Measurements from ENCODE around the gene UTP4.

Gene UTP4

DNA sequence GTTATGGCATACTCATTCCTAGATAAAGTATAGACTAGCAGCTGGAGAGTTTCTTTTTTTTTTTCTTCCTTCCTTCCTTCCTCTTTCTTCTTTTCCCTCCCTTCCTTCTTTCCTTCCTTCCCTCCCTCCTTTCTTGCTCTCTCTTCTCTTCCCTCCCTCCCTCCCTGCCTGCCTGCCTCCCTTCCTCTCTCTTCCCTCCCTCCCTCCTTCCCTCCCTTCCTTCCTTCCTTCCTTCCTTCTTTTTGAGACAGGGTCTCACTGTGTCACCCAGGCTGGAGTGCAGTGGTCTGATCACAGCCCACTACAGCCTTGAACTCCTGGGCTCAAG, 47.5 kb downstream of the UTP4 start:
- DNase-seq, result no peak

DNA sequence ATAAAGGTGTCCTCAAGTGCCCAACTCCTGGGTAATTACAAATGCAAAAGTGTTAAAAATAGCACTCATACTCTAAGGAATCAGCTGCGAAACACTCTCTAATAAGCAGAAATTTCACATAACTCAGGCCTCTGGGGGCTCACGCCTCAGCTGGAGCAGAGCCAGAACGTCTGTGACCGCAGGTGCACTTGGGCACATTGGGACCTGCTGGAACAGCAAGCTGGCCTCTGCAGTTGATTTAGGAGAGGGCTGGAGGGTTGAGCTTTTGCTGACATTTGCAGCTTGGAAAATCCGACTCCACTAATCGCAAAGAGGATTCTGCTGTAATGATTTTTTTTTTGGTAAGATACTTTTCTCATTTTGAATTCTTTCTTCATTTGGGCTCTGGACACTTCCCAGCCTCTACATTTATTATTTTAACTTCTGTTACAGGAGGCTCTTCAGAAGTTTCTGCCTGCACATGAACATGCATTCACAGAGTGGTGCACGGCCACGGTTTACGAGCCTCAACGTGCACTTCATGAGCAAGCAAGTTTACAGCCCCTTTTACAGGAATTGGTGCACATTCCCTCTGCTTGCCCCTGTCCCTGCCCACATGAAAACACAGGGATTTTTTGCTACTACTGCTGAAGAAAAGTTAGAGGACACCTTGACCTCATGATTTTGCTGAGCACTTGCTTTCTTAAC, 50.4 kb downstream of the UTP4 start:
- DNase-seq, result no peak

DNA sequence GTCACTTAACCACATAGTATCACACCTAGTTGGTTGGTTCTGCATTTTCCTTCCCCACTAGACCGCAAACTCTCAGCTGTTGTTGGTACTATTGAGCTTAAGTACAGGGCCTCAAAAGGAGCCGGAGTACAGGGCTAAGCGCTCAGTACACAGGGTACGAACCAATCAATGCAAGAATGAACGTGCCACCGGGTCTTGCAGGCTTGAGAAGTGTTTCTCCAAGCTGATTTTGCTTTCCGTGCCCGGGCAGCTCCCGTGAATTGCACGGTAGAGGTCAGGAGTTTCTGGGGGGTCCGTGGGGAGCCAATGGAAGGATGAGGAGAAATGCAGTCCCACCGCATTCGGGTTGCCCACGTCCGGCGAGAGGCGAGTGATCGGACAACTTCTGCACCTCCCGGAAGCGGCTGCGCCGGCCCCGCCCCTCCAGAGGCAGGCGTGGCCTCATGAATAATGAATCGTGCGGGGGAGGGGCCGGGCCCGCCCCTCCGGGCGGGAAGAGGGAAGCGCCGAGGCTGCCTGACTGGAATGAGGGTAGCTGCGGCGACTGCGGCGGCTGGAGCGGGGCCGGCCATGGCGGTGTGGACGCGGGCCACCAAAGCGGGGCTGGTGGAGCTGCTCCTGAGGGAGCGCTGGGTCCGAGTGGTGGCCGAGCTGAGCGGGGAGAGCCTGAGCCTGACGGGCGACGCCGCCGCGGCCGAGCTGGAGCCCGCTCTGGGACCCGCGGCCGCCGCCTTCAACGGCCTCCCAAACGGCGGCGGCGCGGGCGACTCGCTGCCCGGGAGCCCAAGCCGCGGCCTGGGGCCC, 54.4 kb downstream of the UTP4 start, which contains the start of gene SNTB2:
Gene SNTB2 (plus strand): TSS at position 523 of the 804 bp plus-strand sequence. CDS start 3 bp downstream, at position 526.
- DNase-seq, result peak; percentile 69

DNA sequence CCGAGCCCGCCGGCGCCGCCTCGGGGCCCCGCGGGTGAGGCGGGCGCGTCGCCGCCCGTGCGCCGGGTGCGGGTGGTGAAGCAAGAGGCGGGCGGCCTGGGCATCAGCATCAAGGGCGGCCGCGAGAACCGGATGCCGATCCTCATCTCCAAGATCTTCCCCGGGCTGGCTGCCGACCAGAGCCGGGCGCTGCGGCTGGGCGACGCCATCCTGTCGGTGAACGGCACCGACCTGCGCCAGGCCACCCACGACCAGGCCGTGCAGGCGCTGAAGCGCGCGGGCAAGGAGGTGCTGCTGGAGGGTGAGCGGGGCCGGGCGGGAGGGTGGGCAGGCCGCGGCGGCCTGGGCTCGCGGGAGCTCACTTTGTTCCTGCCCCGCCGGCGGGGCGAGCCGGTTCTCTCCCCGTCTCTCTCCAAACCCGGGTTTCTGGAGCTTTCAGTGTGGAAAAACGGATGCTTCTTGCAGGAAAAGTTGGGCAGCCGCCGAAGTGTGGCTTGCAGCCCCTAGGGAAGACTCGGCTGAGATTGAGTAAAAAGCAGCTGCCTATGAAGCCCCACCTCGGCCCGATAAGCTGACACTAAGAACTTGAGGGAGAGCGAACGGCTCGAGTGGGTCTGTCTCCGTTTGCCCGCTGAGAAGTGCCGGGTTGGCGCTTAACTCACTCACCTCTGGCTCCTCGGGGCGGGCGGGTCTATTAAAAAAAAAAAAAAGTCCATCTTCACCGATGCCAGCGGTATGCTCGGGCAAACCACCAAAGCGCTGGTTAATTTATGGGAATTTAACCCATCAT, 55.2 kb downstream of the UTP4 start:
- no peak for DNase-seq

DNA sequence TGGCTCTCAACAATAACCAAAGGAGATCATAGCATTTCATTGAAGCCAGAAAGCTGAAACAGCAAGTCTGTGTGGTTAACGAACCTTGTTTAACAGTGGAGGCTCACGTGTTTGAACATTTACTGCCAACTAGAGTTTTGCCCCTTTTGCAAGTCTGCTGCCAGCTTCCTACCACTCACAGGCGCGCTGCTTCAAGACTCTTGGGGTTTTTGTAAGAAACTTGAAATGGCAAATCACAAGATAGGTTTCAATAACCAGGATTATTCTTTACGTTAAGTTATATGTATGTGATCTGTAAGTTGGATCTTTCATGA, 55.7 kb downstream of the UTP4 start:
- no peak for DNase-seq

DNA sequence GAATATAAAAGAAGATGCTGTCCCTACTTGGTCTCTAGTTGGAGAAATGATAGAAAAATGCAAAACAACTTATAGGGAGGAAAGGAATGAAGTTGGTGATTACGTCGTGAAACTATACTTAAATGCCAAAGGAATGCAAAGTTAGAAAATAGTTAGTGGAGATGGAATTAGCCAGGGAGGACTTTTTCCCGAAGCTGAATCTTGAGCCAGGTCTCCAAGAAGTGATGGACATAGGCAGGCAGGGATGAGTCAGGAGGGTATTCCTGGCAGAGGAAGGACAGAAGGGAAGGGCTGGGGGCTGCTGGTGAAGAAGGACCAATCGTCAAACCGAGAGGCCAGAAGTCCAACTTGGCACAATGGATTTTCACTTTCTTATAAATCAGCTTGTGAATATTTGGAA, 56.3 kb downstream of the UTP4 start:
- DNase-seq, result no peak

DNA sequence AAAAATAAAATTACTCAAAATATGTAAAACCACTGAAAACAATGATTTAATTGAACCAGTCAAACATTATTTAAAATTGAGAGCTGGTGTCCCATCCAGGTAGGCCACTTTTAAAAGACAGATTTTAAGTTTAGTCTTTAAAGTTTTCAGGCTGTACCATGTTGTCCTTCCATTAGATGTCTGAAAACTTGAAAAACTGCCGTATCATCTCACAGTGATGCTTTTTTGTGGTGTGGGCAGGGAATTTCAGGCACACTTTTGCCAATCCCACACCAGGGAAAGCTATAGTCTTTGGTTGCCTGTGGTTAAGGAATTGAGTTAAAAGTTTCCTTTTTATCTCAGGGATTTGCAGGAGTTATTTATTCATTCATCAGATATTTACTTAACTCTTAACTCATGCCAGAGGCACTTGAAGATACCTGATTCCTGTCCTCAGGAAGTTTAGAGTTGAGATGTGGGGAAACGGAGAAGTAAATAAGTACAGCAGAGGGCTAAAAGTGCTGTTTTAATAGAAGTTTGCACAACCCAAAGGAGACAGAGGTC, 57.7 kb downstream of the UTP4 start:
- DNase-seq, result no peak

DNA sequence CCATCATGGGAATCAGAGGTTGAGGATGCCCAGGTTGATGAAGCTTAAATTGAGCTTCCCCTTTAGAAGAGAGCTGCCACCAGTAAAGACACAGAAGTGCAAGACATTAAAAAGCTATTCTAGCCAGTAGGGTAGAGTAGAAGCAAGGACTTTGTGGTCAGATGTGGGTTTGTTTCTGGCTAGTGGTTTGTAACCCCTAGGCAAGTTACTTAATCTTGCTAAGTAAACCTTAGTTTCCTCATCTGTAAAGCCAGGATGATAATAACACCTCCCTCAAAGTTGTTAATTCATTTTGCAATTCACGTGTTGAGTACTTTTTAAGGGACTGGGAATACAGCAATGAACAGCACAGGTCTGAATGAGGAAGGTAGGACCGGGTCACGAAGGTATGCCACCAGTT, 58.1 kb downstream of the UTP4 start:
- no peak for DNase-seq

DNA sequence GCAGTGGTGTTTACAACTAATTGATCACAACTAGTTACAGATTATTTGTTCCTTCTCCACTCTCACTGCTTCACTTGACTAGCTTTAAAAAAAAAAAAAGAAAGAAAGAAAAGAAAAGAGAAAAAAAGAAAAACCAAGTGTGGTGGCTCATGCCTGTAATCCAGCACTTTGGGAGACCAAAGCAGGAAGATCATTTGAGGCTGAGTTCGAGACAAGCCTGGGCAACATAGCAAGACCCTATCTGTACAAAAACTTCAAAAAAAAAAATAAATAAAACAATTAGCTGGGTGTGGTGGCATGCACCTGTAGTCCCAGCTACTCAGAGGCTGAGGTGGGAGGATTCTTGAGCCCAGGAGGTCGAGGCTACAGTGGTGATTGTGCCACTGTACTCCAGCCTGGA, 58.7 kb downstream of the UTP4 start:
- DNase-seq, result no peak

DNA sequence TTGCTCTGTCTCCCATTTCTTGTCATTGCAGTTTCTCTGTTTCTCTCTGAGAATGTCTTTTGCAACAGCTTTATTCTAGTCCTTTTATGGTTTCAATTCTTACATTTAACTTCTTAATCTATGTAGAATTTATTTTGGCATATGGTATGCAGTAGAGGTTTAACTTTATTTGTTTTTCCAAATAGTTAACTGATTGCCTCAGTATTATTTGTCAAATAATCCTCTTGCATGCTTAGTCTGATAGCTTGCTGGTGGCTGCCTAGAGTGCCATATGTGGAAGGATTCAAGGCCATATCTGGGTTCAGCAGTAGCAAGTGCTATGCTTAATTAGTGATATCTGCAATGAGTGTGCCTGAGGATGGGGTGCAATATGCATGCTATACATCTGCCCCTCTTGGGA, 61.4 kb downstream of the UTP4 start:
- no peak for DNase-seq

DNA sequence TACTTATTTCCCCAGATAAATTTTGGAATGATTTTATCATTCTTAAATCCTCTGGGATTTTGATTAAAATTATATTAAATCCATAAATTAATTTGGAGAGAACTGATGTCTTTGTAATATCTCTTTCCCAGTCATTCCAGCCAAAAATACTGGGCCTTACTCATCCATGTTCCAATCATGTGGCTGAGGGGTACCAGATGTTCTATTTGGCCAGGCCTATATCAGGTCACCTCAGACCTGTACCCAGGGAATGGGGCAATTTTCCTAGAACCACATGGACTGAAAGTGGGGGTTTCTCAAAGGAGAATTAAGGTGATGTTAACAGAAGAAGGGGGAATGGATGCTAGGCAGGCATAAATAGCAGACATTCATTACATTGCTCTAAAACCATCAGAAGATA, 62.0 kb downstream of the UTP4 start:
- no peak for DNase-seq

DNA sequence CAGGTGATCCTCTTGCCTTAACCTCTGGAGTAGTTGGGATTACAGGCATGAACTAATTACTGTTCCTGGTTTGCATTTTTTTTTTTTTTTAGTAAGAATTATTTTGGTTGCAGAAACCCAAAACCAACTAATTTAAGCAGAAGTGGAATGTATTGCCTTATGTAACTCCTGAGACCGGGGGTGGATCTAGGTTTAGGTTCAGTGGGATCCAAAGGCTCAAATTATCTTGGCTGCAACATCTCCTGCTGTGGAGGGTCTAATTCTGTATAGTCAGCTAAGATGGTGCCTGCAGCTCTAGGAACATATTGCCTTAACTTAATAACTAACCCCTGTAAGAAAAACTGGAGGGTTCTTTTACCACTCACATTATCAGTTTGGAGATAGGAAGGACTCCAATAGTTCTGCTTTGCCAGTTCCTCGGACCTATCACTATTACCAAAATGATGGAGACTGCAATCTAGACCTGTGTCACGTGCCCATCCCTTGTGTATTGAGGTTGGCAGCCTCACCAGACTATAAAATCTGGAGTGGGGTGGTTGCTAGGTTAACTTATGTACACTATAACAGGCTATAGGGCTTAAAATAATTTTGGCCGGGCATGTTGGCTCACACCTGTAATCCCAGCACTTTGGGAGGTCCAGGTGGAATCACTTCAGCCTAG, 63.0 kb downstream of the UTP4 start:
- no peak for DNase-seq

DNA sequence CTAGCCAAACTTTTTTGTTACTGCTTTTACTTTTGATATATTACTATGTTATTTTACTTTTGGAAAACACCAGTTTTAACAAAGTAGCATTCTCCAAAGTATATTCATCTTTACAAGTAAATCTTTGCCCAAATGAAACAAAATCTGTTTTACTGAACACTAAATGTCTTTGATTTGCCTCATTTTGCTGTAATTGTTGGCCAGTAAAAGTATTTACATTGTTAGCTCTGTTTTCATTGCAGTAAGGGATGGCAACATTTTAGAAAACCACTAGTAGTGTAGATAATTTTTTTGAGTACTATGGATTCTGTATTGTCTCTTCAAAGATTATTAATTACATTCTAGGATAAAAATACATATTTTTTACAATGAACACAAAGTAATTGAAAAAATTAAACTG, 65.1 kb downstream of the UTP4 start:
- DNase-seq, result no peak

DNA sequence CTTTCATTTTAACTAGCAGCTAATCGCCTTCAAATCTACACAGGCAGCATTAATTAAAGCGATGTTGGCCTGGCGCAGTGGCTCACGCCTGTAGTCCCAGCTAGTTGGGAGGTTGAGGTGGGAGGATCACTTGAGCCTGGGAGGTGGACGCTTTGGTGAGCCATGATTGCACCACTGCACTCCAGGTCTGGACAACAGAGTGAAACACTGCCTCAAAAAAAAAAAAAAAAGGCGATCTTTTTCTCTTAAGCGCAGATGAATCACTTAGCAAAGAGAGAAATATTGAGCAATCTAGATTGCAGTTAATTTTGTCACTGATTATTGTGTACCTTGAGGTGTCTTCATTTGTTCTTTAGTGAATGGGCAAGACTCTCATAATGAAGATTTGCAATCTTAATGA, 66.9 kb downstream of the UTP4 start:
- DNase-seq, result no peak

DNA sequence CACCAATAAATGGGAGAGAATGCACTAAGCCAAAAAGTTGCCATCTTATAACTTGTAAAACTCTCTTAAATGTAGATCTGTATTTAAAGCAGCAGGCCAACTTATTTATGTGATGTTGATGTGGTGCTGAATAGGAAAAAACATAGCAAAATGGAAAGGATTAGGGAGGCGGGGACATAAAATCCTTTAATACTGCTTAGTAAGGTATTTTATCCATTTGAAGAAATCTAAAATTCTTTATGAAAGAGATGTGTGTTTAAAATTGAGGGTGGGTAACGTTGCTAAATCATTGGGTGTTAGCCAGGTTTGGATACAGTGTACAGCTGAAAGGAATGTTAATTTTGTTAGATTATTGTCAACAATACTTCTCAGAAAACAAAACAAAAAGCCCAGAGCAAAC, 68.8 kb downstream of the UTP4 start:
- DNase-seq, result no peak

DNA sequence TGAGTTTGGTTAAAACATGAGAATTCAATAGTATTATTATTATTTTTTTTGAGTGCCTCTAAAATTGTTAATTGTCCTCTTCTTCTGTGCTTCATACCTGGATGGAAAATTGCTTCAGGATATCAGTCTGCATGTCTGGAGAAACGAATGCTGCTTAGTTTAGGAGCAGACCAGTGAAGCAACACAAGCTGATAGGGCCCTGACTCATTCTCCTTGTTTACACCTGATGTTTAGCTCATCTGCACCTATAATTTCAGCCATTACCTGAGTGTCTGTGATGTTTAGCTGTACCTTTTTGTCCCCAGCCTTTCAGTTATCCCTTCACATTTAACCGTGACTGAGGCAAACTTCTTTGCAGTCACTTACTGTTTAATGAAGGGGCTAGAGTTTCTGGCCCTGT, 69.3 kb downstream of the UTP4 start:
- DNase-seq, result no peak

DNA sequence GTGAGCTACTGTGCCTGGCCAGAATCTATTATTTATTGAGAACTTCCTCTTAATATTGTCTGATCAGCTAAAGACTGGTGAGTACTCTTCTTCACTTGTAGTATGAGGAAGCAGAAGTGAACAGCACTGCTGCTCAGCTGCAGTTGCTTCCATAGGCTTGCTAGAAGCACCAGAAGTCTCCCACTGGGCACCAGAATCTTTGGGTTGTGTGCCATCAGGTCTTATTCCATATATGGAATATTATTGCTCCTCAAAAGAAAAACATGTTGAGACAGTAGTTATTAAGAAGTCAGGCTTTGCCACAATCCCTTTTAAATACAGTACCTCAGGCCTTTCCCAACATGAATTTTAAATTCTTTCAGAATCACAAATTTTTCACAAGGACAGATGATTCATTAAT, 71.7 kb downstream of the UTP4 start:
- DNase-seq, result no peak

DNA sequence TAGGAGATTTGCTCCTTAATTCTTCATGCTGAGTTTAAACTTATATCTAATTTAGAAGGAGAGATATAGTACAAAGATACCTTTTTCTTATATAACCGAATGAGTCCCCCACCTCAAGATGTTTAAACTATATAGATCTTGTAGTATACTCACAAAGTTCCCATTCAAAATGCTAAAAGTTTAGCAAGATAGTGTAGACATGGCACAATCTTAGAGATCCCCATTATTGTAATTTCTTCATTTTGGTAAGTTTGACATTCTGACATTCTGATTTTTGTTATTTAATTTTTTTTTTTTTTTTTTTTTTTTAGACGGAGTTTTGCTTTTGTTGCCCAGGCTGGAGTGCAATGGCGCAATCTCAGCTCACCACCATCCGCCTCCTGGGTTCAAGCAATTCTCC, 77.3 kb downstream of the UTP4 start:
- DNase-seq, result no peak

DNA sequence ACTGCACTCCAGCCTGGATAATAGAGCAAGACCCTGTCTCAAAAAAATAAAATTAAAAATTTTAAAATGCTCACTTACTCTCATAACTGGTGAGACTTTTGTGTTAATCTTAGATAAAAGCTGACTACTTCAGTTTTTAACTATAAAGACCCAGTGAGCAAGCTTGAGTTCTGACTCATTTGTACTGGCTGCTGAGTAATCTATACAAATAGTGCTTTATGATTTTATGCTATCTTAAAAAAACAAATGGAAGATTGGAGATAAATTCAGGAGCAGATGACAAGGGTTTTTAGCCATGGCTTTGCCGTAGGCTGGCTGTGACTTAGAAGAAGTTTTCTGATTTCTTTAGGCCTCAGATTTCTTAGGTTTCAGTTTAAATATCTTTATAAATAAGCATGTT, 85.0 kb downstream of the UTP4 start:
- DNase-seq, result no peak
